Measurements from ENCODE around the gene BCL2L2. TPM values are rescaled to one million over a fixed set of nuclear protein-coding genes. Genes with fewer than 3 reads are reported as not detected.

Gene BCL2L2
- total RNA-seq, 1 experiment from 2014 or later: 41.2 TPM

GRCh38 chr14:23351681-23352505 lies 45.3 kb downstream of the BCL2L2 start:
- no peaks in the 10 kb centered on the region for H3K36me3 Mint-ChIP-seq (ENCODE audit: insufficient read depth, unreplicated experiment)
- H3K4me3 Mint-ChIP-seq (ENCODE audit: unreplicated experiment): no peak overlapping the region
- no peak overlapping the region for H3K27ac Mint-ChIP-seq (ENCODE audit: low read depth, unreplicated experiment)
- no peaks in the 10 kb centered on the region for H3K4me1 Mint-ChIP-seq (ENCODE audit: insufficient read depth, unreplicated experiment)
- ChIA-PET CTCF (interaction anchor here (0.7 kb wide), 1 partner anchor 28 kb away, joined by 3 read pairs; no protein-coding TSS in a partner anchor), POLR2A (no interaction called here)
- no peak for TF ChIP-seq CTCF (IDR thresholded peaks at IDR 0.05; ENCODE audit: unreplicated experiment)
- no peak for DNase-seq (ENCODE audit: unreplicated experiment)
- BruUV-seq (replicated peaks): no TSS peak
- peaks cover 7% of the 10 kb centered on the region for H3K9me3 Mint-ChIP-seq (ENCODE audit: unreplicated experiment)
- intact Hi-C loops (cut with micrococcal nuclease): no loop called here
- H3K27me3 Mint-ChIP-seq (ENCODE audit: insufficient read depth, unreplicated experiment): peaks cover 71% of the 10 kb centered on the region

- CTCF ChIA-PET: interaction anchor here (1.0 kb wide), 1 partner anchor 27 kb away, joined by 3 read pairs; no protein-coding TSS in a partner anchor
- POLR2A ChIA-PET: no interaction called here
- H3K27me3 Mint-ChIP-seq (ENCODE audit: insufficient read depth, unreplicated experiment): peaks cover 71% of the 10 kb centered on the region
Observed at GRCh38 chr14:23352506-23353432, 46.1 kb downstream of the BCL2L2 start, which contains the start of gene SLC22A17. Gene SLC22A17 (minus strand): TSS chr14:23352887.

GRCh38 chr14:23353433-23353780 lies 46.8 kb downstream of the BCL2L2 start:
- no peaks in the 10 kb centered on the region for H3K4me1 Mint-ChIP-seq (ENCODE audit: insufficient read depth, unreplicated experiment)
- DNase-seq (ENCODE audit: unreplicated experiment): no peak
- peaks cover 71% of the 10 kb centered on the region for H3K27me3 Mint-ChIP-seq (ENCODE audit: insufficient read depth, unreplicated experiment)
- intact Hi-C loops (cut with micrococcal nuclease): no loop called here
- no peaks in the 10 kb centered on the region for H3K36me3 Mint-ChIP-seq (ENCODE audit: insufficient read depth, unreplicated experiment)
- H3K4me3 Mint-ChIP-seq (ENCODE audit: unreplicated experiment): no peak overlapping the region
- H3K9me3 Mint-ChIP-seq (ENCODE audit: unreplicated experiment): peaks cover 7% of the 10 kb centered on the region
- no peak for TF ChIP-seq CTCF (IDR thresholded peaks at IDR 0.05; ENCODE audit: unreplicated experiment)
- ChIA-PET CTCF (interaction anchor here (0.7 to 1.0 kb wide), 3 partner anchors 27 to 277 kb away, joined by 3 to 5 read pairs (median 3); no protein-coding TSS in a partner anchor), POLR2A (no interaction called here)
- no peak overlapping the region for H3K27ac Mint-ChIP-seq (ENCODE audit: low read depth, unreplicated experiment)
- no TSS peak for BruUV-seq (replicated peaks)

More at GRCh38 chr14:23352506-23353432, 46.1 kb downstream of the BCL2L2 start, which contains the start of gene SLC22A17:
- DNase-seq (ENCODE audit: unreplicated experiment): no peak
- Mint-ChIP-seq H3K36me3 (ENCODE audit: insufficient read depth, unreplicated experiment) (no peaks in the 10 kb centered on the region), H3K27ac (ENCODE audit: low read depth, unreplicated experiment) (no peak within 1 kb of the TSS), H3K4me1 (ENCODE audit: insufficient read depth, unreplicated experiment) (no peaks in the 10 kb centered on the region), H3K9me3 (ENCODE audit: unreplicated experiment) (peaks cover 7% of the 10 kb centered on the region), H3K4me3 (ENCODE audit: unreplicated experiment) (no peak within 1 kb of the TSS)
- no peak for TF ChIP-seq CTCF (IDR thresholded peaks at IDR 0.05; ENCODE audit: unreplicated experiment)
- intact Hi-C loops (cut with micrococcal nuclease): no loop called here
- BruUV-seq (replicated peaks): no TSS peak

- no peak for TF ChIP-seq CTCF (IDR thresholded peaks at IDR 0.05; ENCODE audit: unreplicated experiment)
- Mint-ChIP-seq H3K4me1 (ENCODE audit: insufficient read depth, unreplicated experiment) (no peaks in the 10 kb centered on the region), H3K27me3 (ENCODE audit: insufficient read depth, unreplicated experiment) (peaks cover 59% of the 10 kb centered on the region), H3K36me3 (ENCODE audit: insufficient read depth, unreplicated experiment) (no peaks in the 10 kb centered on the region), H3K4me3 (ENCODE audit: unreplicated experiment) (no peak overlapping the region), H3K27ac (ENCODE audit: low read depth, unreplicated experiment) (no peak overlapping the region), H3K9me3 (ENCODE audit: unreplicated experiment) (peaks cover 7% of the 10 kb centered on the region)
- DNase-seq (ENCODE audit: unreplicated experiment): no peak
- intact Hi-C loops (cut with micrococcal nuclease): no loop called here
- POLR2A ChIA-PET: interaction anchor here (0.7 kb wide), 1 partner anchor 230 kb away, joined by 3 read pairs; no protein-coding TSS in a partner anchor
- no TSS peak for BruUV-seq (replicated peaks)
- CTCF ChIA-PET: no interaction called here
Observed at GRCh38 chr14:23354990-23355389, 48.4 kb downstream of the BCL2L2 start.

Measured in MCF 10A (cell line).